Measurements from ENCODE around the gene ID1. TPM values are rescaled to one million over a fixed set of nuclear protein-coding genes. Genes with fewer than 3 reads are reported as not detected.

ID1 gene
- total and polyA plus RNA-seq, 2 of the 13 experiments (the other 11 are each of a cell fraction or from before 2014, with no cell fraction given): 320 to 419 TPM

DNA sequence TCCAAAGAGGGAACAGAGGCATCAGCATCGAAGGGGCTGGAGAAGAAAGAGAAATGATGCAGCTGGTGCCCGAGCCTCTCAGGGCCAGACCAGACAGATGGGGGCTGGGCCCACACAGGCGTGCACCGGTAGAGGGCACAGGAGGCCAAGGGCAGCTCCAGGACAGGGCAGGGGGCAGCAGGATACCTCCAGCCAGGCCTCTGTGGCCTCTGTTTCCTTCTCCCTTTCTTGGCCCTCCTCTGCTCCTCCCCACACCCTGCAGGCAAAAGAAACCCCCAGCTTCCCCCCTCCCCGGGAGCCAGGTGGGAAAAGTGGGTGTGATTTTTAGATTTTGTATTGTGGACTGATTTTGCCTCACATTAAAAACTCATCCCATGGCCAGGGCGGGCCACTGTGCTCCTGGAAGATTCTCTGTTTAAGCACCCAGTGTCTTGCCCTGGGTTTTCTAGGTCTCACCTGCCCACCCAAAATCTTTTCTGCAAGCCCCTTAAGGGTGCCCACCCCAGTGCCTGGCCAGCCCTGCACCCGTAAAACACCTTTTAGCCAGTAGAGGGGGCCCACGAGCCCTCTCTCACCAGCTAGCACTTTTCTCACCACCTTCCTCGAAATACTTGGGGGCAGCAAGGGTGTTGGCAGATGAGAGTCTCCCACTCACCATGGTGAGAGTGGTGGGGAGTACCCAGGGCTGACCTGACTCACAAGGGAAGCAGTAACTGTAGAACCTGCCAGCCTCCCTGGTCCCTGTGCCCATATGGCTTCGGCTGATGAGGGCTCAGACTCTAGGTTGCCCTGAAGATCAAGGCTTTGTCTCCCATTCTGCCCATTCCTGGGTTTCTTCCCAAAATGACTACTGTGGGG, 35.7 kb upstream of the ID1 start (continued):
- TF ChIP-seq RERE (CRISPR knock-in tag; IDR thresholded peaks at IDR 0.05; ENCODE audit: low read depth): no peak
- no peak for TF ChIP-seq GMEB1 (CRISPR knock-in tag; IDR thresholded peaks at IDR 0.05; ENCODE audit: borderline replicate concordance)
- TF ChIP-seq TBX3 (IDR thresholded peaks at IDR 0.05; ENCODE audit: borderline replicate concordance): no peak
- TF ChIP-seq MED1 (CRISPR knock-in tag; IDR thresholded peaks at IDR 0.05): peak; percentile 55; the same call in 1 of the 2 replicates
- TF ChIP-seq CC2D1A (CRISPR knock-in tag; IDR thresholded peaks at IDR 0.05): no peak
- no peak for TF ChIP-seq HHEX (CRISPR knock-in tag; IDR thresholded peaks at IDR 0.05)
- TF ChIP-seq ZNF775 (CRISPR knock-in tag; IDR thresholded peaks at IDR 0.05; ENCODE audit: borderline replicate concordance): no peak
- peak; percentile 80 for TF ChIP-seq RXRB (CRISPR knock-in tag; IDR thresholded peaks at IDR 0.05; ENCODE audit: borderline replicate concordance)
- no peak for TF ChIP-seq SNAI1 (CRISPR knock-in tag; IDR thresholded peaks at IDR 0.05; ENCODE audit: borderline replicate concordance)
- no peak; the same call in 1 of the 2 replicates for TF ChIP-seq ZIK1 (CRISPR knock-in tag; IDR thresholded peaks at IDR 0.05; ENCODE audit: borderline replicate concordance, low read depth)
- TF ChIP-seq TAF1 (CRISPR knock-in tag; IDR thresholded peaks at IDR 0.05): peak; percentile 51; the same call in 1 of the 2 replicates
- peak; percentile 38 for TF ChIP-seq ZNF362 (CRISPR knock-in tag; IDR thresholded peaks at IDR 0.05; ENCODE audit: borderline replicate concordance)
- TF ChIP-seq ZNF776 (CRISPR knock-in tag; IDR thresholded peaks at IDR 0.05): no peak
- TF ChIP-seq KDM1A (CRISPR knock-in tag; IDR thresholded peaks at IDR 0.05): no peak
- TF ChIP-seq PCBP2 (optimal IDR thresholded peaks at IDR 0.05; ENCODE audit: low read depth, low read length, poor library complexity, severe bottlenecking): no peak
- TF ChIP-seq YY1 (IDR thresholded peaks at IDR 0.05; ENCODE audit: insufficient read depth, insufficient replicate concordance, low read depth, low read length): no peak
- TF ChIP-seq ZNF616 (CRISPR knock-in tag; IDR thresholded peaks at IDR 0.05; ENCODE audit: low read depth): no peak
- no peak for TF ChIP-seq NFATC3 (CRISPR knock-in tag; IDR thresholded peaks at IDR 0.05)
- TF ChIP-seq ZNF709 (CRISPR knock-in tag; IDR thresholded peaks at IDR 0.05): no peak
- 0 out of 2 replicates have a peak, but pooled peaks have one; percentile 69 for TF ChIP-seq ZSCAN12 (CRISPR knock-in tag; IDR thresholded peaks at IDR 0.05)
- peak; percentile 91 for TF ChIP-seq HNRNPL (IDR thresholded peaks at IDR 0.05; ENCODE audit: low read depth, low read length)
- peak; percentile 77; the same call in 1 of the 2 replicates for TF ChIP-seq ZNF317 (CRISPR knock-in tag; IDR thresholded peaks at IDR 0.05)

All from HepG2 (cell line).